Lung (tissue), 16 donors: Measurements from ENCODE around the gene IFNW1. TPM values are rescaled to one million over a fixed set of nuclear protein-coding genes. Genes with fewer than 3 reads are reported as not detected.
"Not testable (repeated sequence)": the region's sequence is repeated elsewhere in the genome, so short reads cannot be mapped to it uniquely, and the experiment has no call there.

Source experiments
- ATAC-seq: fragments of 200-7000 bp; cut with Tn5 transposase; one replicate; pipeline ENCODE4 v1.9.1; 2020; ENCODE audit warnings: moderate number of reproducible peaks; ENCODE audit not compliant: insufficient read depth, low FRiP score
- DNase-seq, 3 donors: peaks; one replicate each; pipeline ENCODE4 v3.0.0-alpha.2; 2013 to 2017
- H3K27ac ChIP-seq, 2 donors: one replicate each; pipeline ENCODE4 v1.5.1; 2013; ENCODE audit warnings: mild to moderate bottlenecking in 2 of 2, moderate library complexity in 2 of 2, control low read depth in 1 of 2, inconsistent platforms in 1 of 2, low read depth in 1 of 2, low read length in 1 of 2
- H3K27me3 ChIP-seq, 3 donors: one replicate each; pipeline ENCODE4 v1.5.1; 2013; ENCODE audit warnings: low read length in 2 of 3; ENCODE audit not compliant: control insufficient read depth in 3 of 3, insufficient read depth in 3 of 3
- H3K36me3 ChIP-seq, 4 donors: one replicate each; pipeline ENCODE4 v1.5.1; 2013; ENCODE audit warnings: low read length in 4 of 4, mild to moderate bottlenecking in 1 of 4, moderate library complexity in 1 of 4; ENCODE audit not compliant: control insufficient read depth in 4 of 4, insufficient read depth in 4 of 4
- H3K4me1 ChIP-seq, 5 donors: one replicate each; pipeline ENCODE4 v1.5.1; 2013; ENCODE audit warnings: low read length in 5 of 5, mild to moderate bottlenecking in 2 of 5, moderate library complexity in 1 of 5; ENCODE audit not compliant: control insufficient read depth in 5 of 5, insufficient read depth in 5 of 5
- H3K4me3 ChIP-seq: one replicate; pipeline ENCODE4 v1.5.1; 2013; ENCODE audit warnings: mild to moderate bottlenecking, control low read depth, moderate library complexity
- H3K9ac ChIP-seq, 2 donors: one replicate each; pipeline ENCODE4 v1.5.1; 2013; ENCODE audit warnings: low read length in 2 of 2, control low read depth in 1 of 2; ENCODE audit not compliant: insufficient read depth in 1 of 2
- H3K9me3 ChIP-seq, 4 donors: one replicate each; pipeline ENCODE4 v1.5.1; 2013; ENCODE audit warnings: low read length in 3 of 4, mild to moderate bottlenecking in 1 of 4, moderate library complexity in 1 of 4; ENCODE audit not compliant: control insufficient read depth in 4 of 4, insufficient read depth in 3 of 4
- CTCF ChIP-seq: IDR thresholded peaks from 2 replicates; pipeline ENCODE4 v1.5.1; 2012; ENCODE audit warnings: mild to moderate bottlenecking; ENCODE audit errors: control extremely low read depth, extremely low read depth
- WGBS, 2 donors: extraction: QIAGEN DNeasy Blood & Tissue Kit; methylation state at CpG; one replicate each; pipeline ENCODE4 v1.1.7; 2013; 5-methylcytosine and 5-hydroxymethylcytosine counted together
- long read RNA-seq, 5 donors: transcript quantifications; one replicate each; lab custom pipeline, GENCODE V29; 2026
- polyA plus RNA-seq, 2 donors: library from polyadenylated mRNA; stranded (reverse); fragments of 200-250 nt; gene quantifications; one replicate each; pipeline ENCODE4 v1.2.1, GENCODE V29; 2013
- total RNA-seq, 2 donors: library from RNA; depleted of rRNA in 1 of 2; stranded (reverse); fragments of >200 nt in 1 of 2; gene quantifications; one replicate each; pipeline ENCODE4 v1.2.1, GENCODE V29; 2014 to 2021
- donor health status: control.
- donor health status: control.
- donor health status: Bipolar disorder and iron deficiency.
- donor health status: healthy.
- donor health status: DM: yes; HTN: yes; CAD: no.

IFNW1 gene
- not detected for total RNA-seq
- not detected for polyA plus RNA-seq
- long read RNA-seq, donor 1 = 0 reads
- long read RNA-seq, donor 2 = 0 reads
- long read RNA-seq, donor 3 = 0 reads
- long read RNA-seq, donor 4 = 0 reads
- long read RNA-seq, donor 5 = 0 reads

- TF ChIP-seq CTCF = no peak
- Histone ChIP-seq H3K9ac (no peak within 1 kb of the TSS), H3K27ac (no peak within 1 kb of the TSS), H3K4me3 (no peak within 1 kb of the TSS), H3K27me3 (no peaks in the 10 kb centered on the region), H3K9me3 (no peaks in the 10 kb centered on the region), H3K36me3 (no peaks in the 10 kb centered on the region), H3K4me1 (no peaks in the 10 kb centered on the region)
- ATAC-seq = no peak
- WGBS, 2 donors = 45 to 61% methylated on average over 1 of the region's 1 CpG
- DNase-seq = no peak
Measured at GRCh38 chr9:21141427-21141882, at the start of gene IFNW1. Gene IFNW1 (minus strand): TSS chr9:21141832. CDS start chr9:21141570, 262 bp downstream.

- ATAC-seq, H3K27me3 ChIP-seq, H3K9me3 ChIP-seq, H3K9ac ChIP-seq, H3K4me1 ChIP-seq, H3K4me3 ChIP-seq, H3K27ac ChIP-seq, H3K36me3 ChIP-seq, DNase-seq: not testable (repeated sequence)
- WGBS, 2 donors = 89 to 95% methylated on average over 3 of the region's 3 CpGs
Measured at GRCh38 chr9:21187487-21187886, 45.9 kb upstream of the IFNW1 start, which contains the start of gene IFNA4. Gene IFNA4 (minus strand): TSS chr9:21187587. CDS start chr9:21187531, 56 bp downstream.

- not testable (repeated sequence) for H3K36me3 ChIP-seq
- peak in 2 of 3 donors; percentile 4 to 5 for DNase-seq
Measured at GRCh38 chr9:21182810-21183736, 41.4 kb upstream of the IFNW1 start.

More at GRCh38 chr9:21182810-21183736, 41.4 kb upstream of the IFNW1 start:
- not testable (repeated sequence) for H3K27me3 ChIP-seq, ATAC-seq, H3K9ac ChIP-seq, H3K27ac ChIP-seq, H3K4me3 ChIP-seq, H3K4me1 ChIP-seq, H3K9me3 ChIP-seq
- peak; percentile 13 for TF ChIP-seq CTCF
- 31 to 40% methylated on average over 4 of the region's 4 CpGs for WGBS, 2 donors
